SH-SY5Y (cell line): ENCODE measurements around the gene FCN3.

Experiments
- GATA2 ChIP-seq: IDR thresholded peaks from 2 replicates; pipeline ENCODE4 v1.6.1; 2011; ENCODE audit warnings: mild to moderate bottlenecking, low read depth, low read length
- GATA3 ChIP-seq: IDR thresholded peaks from 2 replicates; pipeline ENCODE4 v1.6.1; 2011; ENCODE audit warnings: low read depth, mild to moderate bottlenecking, low read length, moderate library complexity

FCN3 gene

DNA sequence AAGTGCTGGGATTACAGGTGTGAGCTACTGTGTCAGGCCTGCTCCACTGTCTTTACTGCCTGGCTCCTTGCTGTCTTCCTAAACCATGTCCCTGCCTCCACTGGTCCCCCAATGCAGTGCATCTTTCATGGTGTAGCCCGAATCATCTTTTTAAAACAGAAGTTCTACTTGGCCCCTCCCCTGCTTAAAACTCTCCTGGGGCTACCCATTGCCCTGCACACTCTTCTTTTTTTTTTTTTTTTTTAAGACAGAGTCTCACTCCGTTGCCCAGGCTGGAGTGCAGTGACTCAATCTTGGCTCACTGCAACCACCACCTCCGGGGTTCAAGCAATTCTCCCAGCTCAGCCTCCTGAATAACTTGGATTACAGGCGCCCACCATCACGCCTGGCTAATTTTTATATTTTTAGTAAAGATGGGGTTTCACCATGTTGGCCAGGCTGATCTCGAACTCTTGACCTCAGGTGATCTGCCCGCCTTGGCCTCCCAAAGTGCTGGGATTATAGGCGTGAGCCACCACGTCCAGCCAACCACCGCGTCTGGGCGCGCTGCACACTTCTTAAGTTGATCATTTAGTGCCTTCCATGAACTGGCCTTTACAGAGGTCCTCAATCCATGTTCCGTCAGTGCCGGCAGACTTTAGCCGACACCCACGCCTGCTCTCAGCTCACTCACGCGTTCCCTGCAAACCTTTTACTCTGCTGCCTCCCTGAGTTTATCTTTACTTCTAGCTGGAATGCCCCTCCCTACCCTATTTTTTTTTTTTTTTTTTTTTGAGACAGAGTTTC, 2.4 kb downstream of the FCN3 start:
- TF ChIP-seq GATA2: no peak

GRCh38 chr1:27368869-27369582, 5.6 kb downstream of the FCN3 start:
- TF ChIP-seq GATA2 (no peak), GATA3 (no peak)

DNA sequence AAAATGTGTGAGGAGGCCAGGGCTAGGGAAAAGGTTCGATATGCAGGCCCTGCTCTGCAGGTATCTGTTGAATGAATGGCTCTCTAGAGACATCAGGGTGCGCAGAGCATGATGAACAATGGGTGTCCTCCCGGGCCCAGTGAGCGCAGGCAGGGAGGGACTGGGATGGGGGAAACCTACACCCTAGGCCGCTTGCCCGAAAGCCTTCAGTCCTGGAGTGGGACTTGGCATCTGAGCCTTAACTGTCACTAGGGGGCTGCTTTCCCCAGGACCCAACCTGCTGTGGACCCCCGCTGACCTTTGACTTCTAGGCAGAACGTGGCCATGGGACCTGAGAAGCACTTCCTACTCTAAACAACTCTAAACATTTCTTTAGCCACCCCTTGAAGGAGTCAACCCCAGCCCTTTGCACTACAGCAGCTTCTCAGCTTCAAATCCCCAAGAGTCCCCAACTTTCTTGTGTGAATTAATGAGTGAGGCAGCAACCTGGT, 7.4 kb downstream of the FCN3 start:
- TF ChIP-seq GATA2 (no peak), GATA3 (no peak)

DNA sequence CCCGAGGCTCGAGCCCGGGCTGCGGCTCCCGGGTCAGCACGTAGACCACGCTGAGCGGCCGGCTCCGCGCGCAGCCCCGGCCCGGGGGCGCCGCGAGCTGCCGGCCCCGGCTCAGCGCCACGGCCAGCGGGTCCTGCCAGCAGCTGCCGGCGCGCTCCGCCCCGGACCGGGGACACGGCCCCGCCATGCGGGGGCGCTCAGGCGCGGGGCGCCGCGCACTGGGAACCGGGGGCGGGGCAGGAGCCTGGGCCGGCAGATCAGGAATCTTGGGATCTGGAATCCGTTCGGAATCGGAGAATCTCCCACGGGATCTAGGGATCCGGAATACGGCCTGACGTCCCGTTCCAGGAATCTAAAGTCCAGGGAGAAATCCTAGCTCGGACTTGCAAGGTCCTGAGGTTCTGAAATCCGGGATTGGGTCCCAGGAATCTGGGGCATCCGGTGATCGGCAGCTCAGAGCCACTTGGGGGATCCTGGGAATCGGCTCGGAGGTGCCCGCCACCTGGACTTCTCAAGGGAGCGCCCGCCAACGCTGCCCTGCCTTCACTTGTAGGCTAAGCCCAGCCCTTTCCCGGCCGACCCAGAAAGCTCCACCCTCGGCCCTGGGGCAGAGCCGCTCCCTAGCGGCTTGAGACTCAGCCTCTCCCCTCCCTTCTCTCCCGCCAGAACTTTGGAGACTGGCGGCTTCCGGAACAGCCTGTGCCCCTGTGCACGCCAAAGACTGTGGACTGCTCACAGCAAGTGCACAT, 8.0 kb downstream of the FCN3 start, which contains the start of gene MAP3K6:
TSS of gene MAP3K6 (minus strand) at position 551 of the 749 bp plus-strand sequence. CDS start at position 187, 364 bp downstream.
- TF ChIP-seq GATA3 (no peak), GATA2 (no peak)

GRCh38 chr1:27366113-27366410, 8.6 kb downstream of the FCN3 start:
- TF ChIP-seq GATA2: no peak
- no peak for TF ChIP-seq GATA3

GRCh38 chr1:27365372-27366112, 9.1 kb downstream of the FCN3 start:
- TF ChIP-seq GATA2 (no peak), GATA3 (no peak)

GRCh38 chr1:27364696-27365371, 9.8 kb downstream of the FCN3 start:
- no peak for TF ChIP-seq GATA2

DNA sequence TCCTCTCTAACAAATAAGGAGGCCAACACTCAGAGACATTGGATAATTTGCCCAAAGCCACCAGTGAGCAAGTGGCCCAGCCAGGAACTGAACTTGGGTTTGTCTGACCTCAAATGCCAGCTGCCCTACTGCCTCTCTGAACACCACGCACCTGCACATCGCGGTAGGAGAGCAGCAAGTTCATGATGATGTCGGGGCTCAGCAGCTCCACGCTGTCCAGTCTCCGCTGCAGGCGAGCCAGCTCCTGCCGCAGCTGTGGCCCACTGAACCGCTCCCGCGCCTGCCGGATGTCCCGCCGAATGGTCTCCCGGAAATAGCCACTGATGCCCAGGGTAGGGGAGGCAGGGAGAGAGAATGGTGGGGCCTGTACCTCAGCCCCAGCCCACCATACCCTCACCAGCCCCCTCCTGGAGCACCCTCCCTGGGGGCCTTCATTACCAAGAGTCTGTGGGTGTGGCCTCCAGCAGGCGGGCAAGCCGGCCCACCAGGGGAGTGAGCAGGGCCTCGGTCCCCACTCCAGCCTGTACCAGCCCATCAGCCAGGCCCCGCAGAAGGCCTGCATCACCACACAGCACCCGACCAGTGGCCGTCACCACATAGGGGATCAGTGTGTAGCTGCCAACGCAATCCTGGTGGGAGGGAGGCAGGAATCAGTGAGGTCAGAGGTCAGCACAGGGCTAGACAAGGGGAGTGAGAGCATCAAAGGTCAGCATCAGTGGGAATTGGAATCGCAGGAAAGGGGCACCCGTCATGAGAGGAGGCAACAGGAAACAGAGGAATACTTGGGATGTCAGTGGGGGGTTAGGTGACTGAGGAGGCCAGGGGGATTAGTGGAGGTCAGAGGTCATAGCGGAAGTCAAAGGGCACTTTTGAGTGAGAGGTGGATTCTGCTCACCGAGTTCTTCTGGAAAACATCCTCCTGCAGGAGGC, 10.6 kb downstream of the FCN3 start:
- TF ChIP-seq GATA3 (no peak), GATA2 (no peak)

GRCh38 chr1:27361553-27361952, 13.1 kb downstream of the FCN3 start:
- no peak for TF ChIP-seq GATA3

GRCh38 chr1:27361044-27361402, 13.6 kb downstream of the FCN3 start:
- TF ChIP-seq GATA2: no peak

- TF ChIP-seq GATA2 (no peak), GATA3 (no peak)
Observed at GRCh38 chr1:27360159-27361043, 14.2 kb downstream of the FCN3 start.

DNA sequence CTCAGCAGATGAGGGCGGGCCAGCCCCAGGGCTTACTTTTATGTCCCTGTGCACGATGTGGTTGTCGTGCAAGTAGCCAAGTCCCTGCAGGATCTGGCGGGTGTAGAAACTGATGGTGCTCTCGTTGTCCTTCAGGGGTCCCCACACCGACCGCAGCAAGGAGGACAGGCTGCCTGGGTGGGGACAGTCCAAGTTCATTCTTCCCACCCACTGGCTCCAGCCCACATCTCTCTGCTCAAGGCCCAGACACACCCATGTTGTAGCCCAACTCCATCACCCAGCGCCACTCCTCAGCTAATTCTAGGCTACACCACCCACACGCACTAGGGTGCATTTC, 14.8 kb downstream of the FCN3 start:
- TF ChIP-seq GATA2: no peak
- TF ChIP-seq GATA3: no peak

- TF ChIP-seq GATA2 (no peak), GATA3 (no peak)
Observed at GRCh38 chr1:27358928-27359313, 15.7 kb downstream of the FCN3 start.
